ENCODE measurements around the gene IFT27.
"Not testable (repeated sequence)": the region's sequence is repeated elsewhere in the genome, so short reads cannot be mapped to it uniquely, and the experiment has no call there.

Gene IFT27

GRCh38 chr22:36764641-36765040 lies 11.3 kb downstream of the IFT27 start:
- no peak for DNase-seq

GRCh38 chr22:36764060-36764459 lies 11.9 kb downstream of the IFT27 start:
- no peak for DNase-seq

GRCh38 chr22:36763576-36763975 lies 12.3 kb downstream of the IFT27 start:
- no peak for DNase-seq

- DNase-seq = no peak
Measured at GRCh38 chr22:36762687-36763260, 13.1 kb downstream of the IFT27 start.

DNA sequence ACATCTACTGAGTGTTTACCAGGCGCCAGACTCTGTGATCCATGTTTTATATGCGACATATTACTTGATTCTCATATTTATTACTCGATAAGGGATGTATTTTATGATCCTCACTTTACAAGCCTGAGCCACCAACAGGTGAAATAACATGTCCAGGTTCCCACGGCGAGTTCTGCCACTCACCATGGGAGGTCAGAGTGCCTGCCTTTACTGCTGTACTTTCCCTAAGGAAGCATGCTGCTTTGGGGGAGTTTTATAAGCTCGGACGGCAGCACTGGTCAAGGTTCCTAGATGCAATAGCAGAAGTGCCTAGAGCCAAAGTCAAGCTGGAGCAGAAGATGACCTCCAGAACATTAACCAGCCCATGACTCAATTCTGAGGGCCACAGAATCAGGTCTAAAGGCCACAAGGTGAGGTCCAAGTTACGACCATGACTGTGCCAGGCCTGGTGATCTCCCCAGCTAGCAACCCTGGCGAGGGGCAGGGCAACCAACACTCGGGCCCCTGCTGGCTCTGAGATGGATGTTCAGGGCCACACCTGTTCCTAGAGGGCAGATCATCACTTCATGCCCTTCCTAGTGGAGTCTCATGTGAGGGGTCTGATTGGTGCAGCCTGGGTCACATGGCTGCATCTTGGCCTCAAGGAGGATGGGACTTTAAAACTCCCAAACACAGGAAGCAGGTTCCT lies 14.2 kb downstream of the IFT27 start:
- no peak for DNase-seq

DNA sequence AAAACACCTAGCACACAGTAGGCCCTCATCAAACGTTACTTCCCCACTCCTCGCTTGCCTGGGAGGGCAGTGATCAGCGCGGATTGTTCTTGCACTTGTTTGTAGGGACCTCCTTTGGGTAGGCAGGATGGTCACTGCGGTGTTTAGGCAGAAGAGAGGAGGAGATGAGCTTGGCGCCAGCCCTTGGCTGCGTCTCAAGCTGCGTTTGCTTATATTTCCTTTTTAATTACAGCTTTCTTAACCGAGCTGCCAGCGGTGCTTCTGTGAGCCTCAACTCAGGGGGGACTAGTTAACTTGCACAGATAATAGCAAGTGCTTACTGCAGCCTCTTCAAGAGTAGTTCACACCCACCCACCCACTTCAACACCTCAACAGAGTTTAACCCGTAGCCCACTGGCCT lies 15.1 kb downstream of the IFT27 start:
- no peak for DNase-seq

- DNase-seq = no peak
Measured at GRCh38 chr22:36759481-36760159, 16.3 kb downstream of the IFT27 start.

- DNase-seq = no peak
Measured at GRCh38 chr22:36758792-36759271, 17.1 kb downstream of the IFT27 start.

- peak; percentile 70 to 75 for DNase-seq
Measured at GRCh38 chr22:36757668-36758211, 18.2 kb downstream of the IFT27 start.

GRCh38 chr22:36756746-36757655 lies 18.9 kb downstream of the IFT27 start:
- no peak for DNase-seq

DNA sequence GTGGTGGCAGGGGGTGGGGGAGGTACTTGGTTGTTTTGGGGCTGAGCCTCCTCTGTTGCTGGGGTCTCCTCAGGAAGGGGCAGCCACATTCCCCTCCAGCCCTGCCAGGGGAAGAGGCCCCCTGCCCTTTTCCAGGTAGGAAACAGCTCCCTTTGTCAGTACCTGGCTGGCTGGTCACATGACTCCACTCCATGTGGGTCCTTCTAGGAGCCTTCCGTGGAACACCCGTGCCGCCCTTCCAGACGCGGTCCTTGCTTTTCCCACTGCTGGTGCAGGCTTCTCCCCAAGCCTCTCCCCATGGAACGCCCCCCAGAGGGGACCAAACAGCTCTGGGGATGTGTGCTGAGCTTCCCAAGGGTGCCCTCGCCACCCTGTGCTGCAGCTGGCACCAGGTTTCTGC lies 19.9 kb downstream of the IFT27 start:
- no peak for DNase-seq

DNA sequence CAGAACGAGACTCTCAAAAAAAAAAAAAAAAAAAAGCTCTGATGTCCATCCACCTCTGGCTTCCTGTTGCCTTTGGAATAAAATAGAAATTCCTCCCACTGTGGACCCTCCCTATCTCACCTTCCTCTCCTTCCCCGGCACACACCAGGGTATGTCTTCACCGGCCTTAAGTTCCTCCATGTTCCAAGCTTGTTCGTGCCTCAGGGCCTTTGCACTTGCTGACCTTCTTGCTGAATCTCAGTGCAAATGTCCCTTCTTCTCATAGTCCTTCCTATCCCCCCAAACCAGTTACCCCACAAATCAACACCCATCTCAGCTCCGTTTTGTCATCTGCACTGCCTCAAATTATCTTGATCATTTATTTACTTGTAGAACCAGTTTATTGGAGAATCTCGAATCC lies 20.6 kb downstream of the IFT27 start:
- DNase-seq = no peak

DNA sequence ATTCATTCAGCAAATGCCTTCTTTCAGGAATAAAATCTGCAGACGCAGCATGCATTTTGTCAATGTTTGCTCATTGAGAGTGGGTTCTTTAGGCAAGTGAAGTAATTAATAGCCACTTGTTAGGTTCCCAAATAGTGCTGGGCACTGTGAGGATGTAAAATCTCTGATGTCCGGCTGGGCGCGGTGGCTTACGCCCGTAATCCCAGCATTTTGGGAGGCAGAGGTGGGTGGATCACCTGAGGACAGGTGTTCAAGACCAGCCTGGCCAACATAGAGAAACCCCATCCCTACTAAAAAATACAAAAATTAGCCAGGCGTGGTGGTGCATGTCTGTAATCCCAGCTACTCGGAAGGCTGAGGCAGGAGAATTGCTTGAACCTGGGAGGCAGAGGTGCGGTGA lies 21.0 kb downstream of the IFT27 start:
- DNase-seq = not testable (repeated sequence)

GRCh38 chr22:36753916-36754315 lies 22.0 kb downstream of the IFT27 start:
- DNase-seq = no peak

DNA sequence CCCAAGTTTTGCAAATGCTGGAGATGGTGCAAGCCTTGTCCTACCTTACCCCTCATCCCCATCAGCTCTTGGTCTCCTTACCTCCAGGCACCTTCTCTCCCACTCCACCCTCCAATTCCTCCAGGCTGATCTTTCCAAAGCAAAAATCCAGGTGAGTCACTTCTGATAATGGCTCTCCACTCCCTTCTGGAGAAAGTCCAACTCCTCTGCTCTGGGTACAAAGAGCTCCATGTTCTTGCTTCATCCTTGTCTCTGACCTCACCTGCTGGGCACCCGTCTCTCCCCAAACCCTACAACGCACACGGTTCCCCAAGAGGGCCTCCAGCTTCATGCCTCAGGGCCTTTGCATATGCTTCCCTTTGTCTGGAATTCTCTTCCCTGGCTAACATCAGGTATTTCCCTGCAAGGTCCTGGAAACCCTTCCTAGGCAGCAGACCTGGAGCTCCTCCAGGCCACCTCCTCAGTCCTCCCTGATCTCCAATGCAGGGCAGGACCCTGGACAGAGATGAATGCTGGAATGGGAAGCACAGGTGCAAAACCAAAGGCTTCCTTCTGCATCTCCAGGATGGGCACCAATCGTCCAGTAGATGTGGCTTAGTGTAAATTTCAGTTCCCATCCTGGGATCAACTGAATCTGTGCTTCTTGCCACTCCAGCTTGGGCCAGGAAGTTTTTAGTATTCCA lies 22.7 kb downstream of the IFT27 start:
- no peak for DNase-seq

DNA sequence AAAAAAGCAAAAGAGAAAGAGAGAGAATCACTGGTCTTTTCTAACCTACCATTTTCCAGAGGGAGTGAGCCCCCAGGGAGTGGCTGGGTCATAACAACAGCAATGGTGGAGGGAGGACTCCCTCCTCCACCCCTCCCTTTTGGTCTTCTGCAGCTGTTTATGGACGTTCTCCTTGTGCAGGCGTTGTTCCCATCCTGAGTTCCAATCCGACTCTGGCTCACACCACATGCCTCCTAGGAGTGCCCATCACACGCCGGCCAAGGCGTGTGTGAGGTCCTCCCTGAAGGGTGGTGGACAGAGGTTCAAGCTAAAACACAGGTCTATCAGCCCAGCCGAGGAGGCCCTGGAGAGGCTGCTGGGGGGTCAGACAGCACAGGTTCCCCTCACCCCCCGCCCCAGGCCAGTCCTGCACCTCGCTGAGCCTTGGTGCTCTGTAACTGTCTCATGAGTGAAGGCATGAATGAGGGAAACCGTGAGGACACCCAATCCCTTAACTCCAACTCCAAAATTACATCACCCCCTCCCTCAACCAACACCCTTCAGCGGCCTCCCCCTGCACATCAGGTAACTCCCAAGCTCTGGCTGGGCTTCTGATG lies 29.4 kb downstream of the IFT27 start:
- DNase-seq = no peak

DNA sequence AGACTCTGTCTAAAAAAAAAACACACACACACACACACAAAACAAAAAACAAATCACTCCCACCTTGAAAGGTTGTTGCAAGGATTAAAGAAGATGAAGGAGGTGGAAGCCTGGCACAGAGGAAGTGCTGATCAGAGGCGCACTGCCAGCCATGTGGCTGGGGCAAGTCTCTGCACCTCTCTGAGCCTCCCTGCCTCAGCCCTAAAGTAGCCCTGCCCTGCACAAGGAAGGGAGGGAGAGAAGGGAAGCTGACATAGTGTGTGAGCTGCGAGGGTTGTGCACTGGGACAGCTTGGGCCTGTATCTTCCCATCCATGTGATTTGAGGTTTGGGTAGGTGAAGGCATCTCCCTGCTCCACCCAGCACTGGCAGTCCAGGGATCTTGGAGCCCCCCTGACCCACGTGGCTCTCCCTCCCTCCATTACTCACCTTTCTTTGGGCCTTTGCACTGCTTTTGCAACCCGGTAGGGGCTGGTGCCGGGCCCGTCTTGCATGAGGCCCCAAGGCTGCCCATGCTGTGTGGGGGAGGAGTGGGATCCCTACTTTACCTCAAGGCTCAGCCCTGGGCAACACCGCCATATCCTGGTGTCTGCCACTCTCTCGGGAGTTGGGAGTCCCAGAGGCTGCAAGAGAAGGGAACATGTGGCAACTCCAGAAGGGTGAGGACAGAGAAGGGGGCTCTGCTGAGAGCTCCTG lies 30.5 kb downstream of the IFT27 start:
- no peak for DNase-seq

- DNase-seq = no peak
Measured at GRCh38 chr22:36744791-36745190, 31.1 kb downstream of the IFT27 start.

GRCh38 chr22:36744413-36744765 lies 31.5 kb downstream of the IFT27 start:
- no peak for DNase-seq

GRCh38 chr22:36743591-36744412 lies 32.1 kb downstream of the IFT27 start:
- no peak for DNase-seq
